ENCODE data around the gene CCDC40. TPM values are rescaled to one million over a fixed set of nuclear protein-coding genes. Genes with fewer than 3 reads are reported as not detected.

Gene CCDC40
- total and polyA plus RNA-seq, 2 of the 13 experiments (the other 11 are each of a cell fraction or from before 2014, with no cell fraction given) = 4.1 to 5.5 TPM

DNA sequence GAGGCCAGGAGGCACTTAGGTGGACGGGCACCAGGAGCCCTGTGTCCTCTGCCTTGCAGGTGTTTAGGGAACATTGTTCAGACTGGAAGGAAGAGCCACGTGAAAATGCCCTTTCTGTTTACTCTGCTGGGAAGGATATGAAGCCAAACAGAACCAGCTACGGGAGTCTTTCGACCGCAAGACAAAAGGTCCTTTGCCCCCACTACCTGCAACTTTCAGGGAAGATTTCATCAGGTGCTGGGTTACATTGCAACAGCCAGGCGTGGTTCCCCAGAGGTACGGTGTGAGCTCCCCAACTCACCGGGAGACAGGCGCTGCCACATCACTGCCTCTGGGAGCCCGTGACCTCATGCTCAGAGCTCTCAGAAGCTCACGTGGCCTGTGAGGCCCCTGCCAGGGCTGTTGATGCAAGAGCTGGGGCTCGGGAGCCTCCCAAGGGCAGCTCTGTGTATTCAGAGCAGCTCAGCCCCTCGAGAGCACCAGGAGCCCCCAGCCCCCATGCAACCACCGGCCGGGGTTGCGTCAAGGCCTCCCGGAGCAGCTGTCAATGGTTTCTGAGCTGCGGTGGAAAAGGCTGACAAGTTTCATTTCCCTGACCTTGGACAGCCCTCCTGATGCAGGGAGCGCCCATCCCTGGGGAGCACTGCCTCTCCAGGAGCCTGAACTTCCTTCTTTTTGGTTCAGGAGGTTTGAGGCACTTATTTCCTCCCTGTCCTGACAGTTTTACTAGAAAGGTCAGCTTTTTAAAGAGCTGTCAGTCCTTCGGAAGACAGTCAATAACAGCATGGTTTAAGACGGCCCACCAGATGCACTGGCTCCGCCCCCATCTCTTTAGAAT is 42.8 kb upstream of the CCDC40 start (continued):
- TF ChIP-seq ZNF460 (CRISPR knock-in tag; IDR thresholded peaks at IDR 0.05; ENCODE audit: borderline replicate concordance) (peak; percentile 81; the same call in 1 of the 2 replicates), TAF1 (CRISPR knock-in tag; IDR thresholded peaks at IDR 0.05) (peak; percentile 82), TARDBP (CRISPR knock-in tag; IDR thresholded peaks at IDR 0.05) (peak; percentile 100), DMAP1 (CRISPR knock-in tag; IDR thresholded peaks at IDR 0.05) (peak; percentile 100), POLR2AphosphoS2 (IDR thresholded peaks at IDR 0.05; ENCODE audit: low read depth, low read length) (peak; percentile 80; the same call in 1 of the 2 replicates), NR1H2 (CRISPR knock-in tag; IDR thresholded peaks at IDR 0.05; ENCODE audit: borderline replicate concordance, low read depth) (peak; percentile 30; the same call in 1 of the 2 replicates), ZNF616 (CRISPR knock-in tag; IDR thresholded peaks at IDR 0.05; ENCODE audit: low read depth) (no peak; the same call in 1 of the 2 replicates), ZNF546 (CRISPR knock-in tag; conservative IDR thresholded peaks at IDR 0.05) (peak; percentile 75), ZIK1 (CRISPR knock-in tag; IDR thresholded peaks at IDR 0.05; ENCODE audit: borderline replicate concordance, low read depth) (no peak; the same call in 1 of the 2 replicates), IKZF4 (CRISPR knock-in tag; IDR thresholded peaks at IDR 0.05; ENCODE audit: borderline replicate concordance, low read depth, not compliant biosample characterization) (no peak), FOSL1 (CRISPR knock-in tag; IDR thresholded peaks at IDR 0.05; ENCODE audit: borderline replicate concordance) (peak; percentile 56; the same call in 1 of the 2 replicates), ZNF772 (CRISPR knock-in tag; IDR thresholded peaks at IDR 0.05) (peak; percentile 88), PLRG1 (conservative IDR thresholded peaks at IDR 0.05) (no peak), SMAD9 (CRISPR knock-in tag; IDR thresholded peaks at IDR 0.05) (no peak), PHF5A (CRISPR knock-in tag; IDR thresholded peaks at IDR 0.05; ENCODE audit: low read depth, unreplicated experiment) (peak; percentile 64), ZNF124 (CRISPR knock-in tag; IDR thresholded peaks at IDR 0.05) (peak; percentile 98), BORCS8-MEF2B (CRISPR knock-in tag; IDR thresholded peaks at IDR 0.05) (peak; percentile 94), ZNF749 (CRISPR knock-in tag; IDR thresholded peaks at IDR 0.05; ENCODE audit: borderline replicate concordance) (peak; percentile 98; the same call in 1 of the 2 replicates), ZFP62 (CRISPR knock-in tag; IDR thresholded peaks at IDR 0.05) (0 out of 2 replicates have a peak, but pooled peaks have one; percentile 71), ZNF160 (CRISPR knock-in tag; IDR thresholded peaks at IDR 0.05) (no peak; the same call in 1 of the 2 replicates), ZNF138 (CRISPR knock-in tag; IDR thresholded peaks at IDR 0.05; ENCODE audit: low read depth) (peak; percentile 90), XRCC5 (optimal IDR thresholded peaks at IDR 0.05; ENCODE audit: low read length) (peak; percentile 83)
- TF ChIP-seq, protein P1, sequence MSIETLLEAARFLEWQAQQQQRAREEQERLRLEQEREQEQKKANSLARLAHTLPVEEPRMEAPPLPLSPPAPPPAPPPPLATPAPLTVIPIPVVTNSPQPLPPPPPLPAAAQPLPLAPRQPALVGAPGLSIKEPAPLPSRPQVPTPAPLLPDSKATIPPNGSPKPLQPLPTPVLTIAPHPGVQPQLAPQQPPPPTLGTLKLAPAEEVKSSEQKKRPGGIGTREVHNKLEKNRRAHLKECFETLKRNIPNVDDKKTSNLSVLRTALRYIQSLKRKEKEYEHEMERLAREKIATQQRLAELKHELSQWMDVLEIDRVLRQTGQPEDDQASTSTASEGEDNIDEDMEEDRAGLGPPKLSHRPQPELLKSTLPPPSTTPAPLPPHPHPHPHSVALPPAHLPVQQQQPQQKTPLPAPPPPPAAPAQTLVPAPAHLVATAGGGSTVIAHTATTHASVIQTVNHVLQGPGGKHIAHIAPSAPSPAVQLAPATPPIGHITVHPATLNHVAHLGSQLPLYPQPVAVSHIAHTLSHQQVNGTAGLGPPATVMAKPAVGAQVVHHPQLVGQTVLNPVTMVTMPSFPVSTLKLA (IDR thresholded peaks at IDR 0.05) = peak; percentile 83
- TF ChIP-seq, protein P2, sequence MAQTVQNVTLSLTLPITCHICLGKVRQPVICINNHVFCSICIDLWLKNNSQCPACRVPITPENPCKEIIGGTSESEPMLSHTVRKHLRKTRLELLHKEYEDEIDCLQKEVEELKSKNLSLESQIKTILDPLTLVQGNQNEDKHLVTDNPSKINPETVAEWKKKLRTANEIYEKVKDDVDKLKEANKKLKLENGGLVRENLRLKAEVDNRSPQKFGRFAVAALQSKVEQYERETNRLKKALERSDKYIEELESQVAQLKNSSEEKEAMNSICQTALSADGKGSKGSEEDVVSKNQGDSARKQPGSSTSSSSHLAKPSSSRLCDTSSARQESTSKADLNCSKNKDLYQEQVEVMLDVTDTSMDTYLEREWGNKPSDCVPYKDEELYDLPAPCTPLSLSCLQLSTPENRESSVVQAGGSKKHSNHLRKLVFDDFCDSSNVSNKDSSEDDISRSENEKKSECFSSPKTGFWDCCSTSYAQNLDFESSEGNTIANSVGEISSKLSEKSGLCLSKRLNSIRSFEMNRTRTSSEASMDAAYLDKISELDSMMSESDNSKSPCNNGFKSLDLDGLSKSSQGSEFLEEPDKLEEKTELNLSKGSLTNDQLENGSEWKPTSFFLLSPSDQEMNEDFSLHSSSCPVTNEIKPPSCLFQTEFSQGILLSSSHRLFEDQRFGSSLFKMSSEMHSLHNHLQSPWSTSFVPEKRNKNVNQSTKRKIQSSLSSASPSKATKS (CRISPR knock-in tag; IDR thresholded peaks at IDR 0.05) = peak; percentile 98
- TF ChIP-seq, protein P3, sequence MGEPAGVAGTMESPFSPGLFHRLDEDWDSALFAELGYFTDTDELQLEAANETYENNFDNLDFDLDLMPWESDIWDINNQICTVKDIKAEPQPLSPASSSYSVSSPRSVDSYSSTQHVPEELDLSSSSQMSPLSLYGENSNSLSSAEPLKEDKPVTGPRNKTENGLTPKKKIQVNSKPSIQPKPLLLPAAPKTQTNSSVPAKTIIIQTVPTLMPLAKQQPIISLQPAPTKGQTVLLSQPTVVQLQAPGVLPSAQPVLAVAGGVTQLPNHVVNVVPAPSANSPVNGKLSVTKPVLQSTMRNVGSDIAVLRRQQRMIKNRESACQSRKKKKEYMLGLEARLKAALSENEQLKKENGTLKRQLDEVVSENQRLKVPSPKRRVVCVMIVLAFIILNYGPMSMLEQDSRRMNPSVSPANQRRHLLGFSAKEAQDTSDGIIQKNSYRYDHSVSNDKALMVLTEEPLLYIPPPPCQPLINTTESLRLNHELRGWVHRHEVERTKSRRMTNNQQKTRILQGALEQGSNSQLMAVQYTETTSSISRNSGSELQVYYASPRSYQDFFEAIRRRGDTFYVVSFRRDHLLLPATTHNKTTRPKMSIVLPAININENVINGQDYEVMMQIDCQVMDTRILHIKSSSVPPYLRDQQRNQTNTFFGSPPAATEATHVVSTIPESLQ (CRISPR knock-in tag; conservative IDR thresholded peaks at IDR 0.05) = no peak; the same call in 1 of the 2 replicates
